Spinal cord (tissue), 10 donors: ENCODE data around the gene RRAS. TPM values are rescaled to one million over a fixed set of nuclear protein-coding genes. Genes with fewer than 3 reads are reported as not detected.

Experiments used
- DNase-seq, 6 donors: peaks; one replicate each; pipeline versions ENCODE4 v3.0.0 to v3.0.0-alpha.2; 2013 to 2015; ENCODE audit warnings: low spot score in 6 of 6, low read depth in 4 of 6
- H3K27ac ChIP-seq: one replicate; pipeline ENCODE4 v1.5.1; 2013; ENCODE audit warnings: low read depth, low read length, control low read depth
- H3K27me3 ChIP-seq: one replicate; pipeline ENCODE4 v1.6.1; 2013; ENCODE audit warnings: low read length; ENCODE audit not compliant: control insufficient read depth, insufficient read depth
- H3K36me3 ChIP-seq: one replicate; pipeline ENCODE4 v1.6.1; 2013; ENCODE audit warnings: low read length; ENCODE audit not compliant: control insufficient read depth, insufficient read depth
- H3K4me1 ChIP-seq: one replicate; pipeline ENCODE4 v1.6.1; 2013; ENCODE audit warnings: low read length; ENCODE audit not compliant: control insufficient read depth, insufficient read depth
- H3K4me3 ChIP-seq: one replicate; pipeline ENCODE4 v1.5.1; 2013; ENCODE audit warnings: low read depth, low read length, control low read depth
- H3K9me3 ChIP-seq: one replicate; pipeline ENCODE4 v1.6.1; 2013; ENCODE audit warnings: low read length; ENCODE audit not compliant: control insufficient read depth, insufficient read depth
- WGBS: methylation state at CpG from one replicate; pipeline ENCODE4 v1.1.5; 2013; ENCODE audit warnings: missing lambda C conversion rate; ENCODE audit not compliant: insufficient coverage; 5-methylcytosine and 5-hydroxymethylcytosine counted together
- polyA plus RNA-seq, 2 donors: library from polyadenylated mRNA; unstranded; fragments of 120-200 nt; gene quantifications; one replicate each; pipeline ENCODE4 v1.2.1, GENCODE V29; 2013; ENCODE audit not compliant: insufficient read length in 2 of 2
- total RNA-seq, 2 donors: library from RNA; depleted of rRNA in 1 of 2; stranded (reverse); fragments of 120-200 nt in 1 of 2; fragments of >200 nt in 1 of 2; gene quantifications; one replicate each; pipeline versions ENCODE4 v1.2.3 to v1.2.4, GENCODE V29; 2013 to 2014
- donor health status: healthy.

RRAS gene
- total and polyA plus RNA-seq, 4 donors = 4.7 to 16.7 (median 15.0) TPM

- H3K27me3 ChIP-seq = no peaks in the 10 kb centered on the region
- H3K4me1 ChIP-seq = no peaks in the 10 kb centered on the region
- no peak for DNase-seq
- H3K4me3 ChIP-seq = no peak overlapping the region
- WGBS = 94% methylated on average over 22 of the region's 22 CpGs
- H3K9me3 ChIP-seq = no peaks in the 10 kb centered on the region
- H3K27ac ChIP-seq = no peak overlapping the region
- H3K36me3 ChIP-seq = peaks cover 100% of the 10 kb centered on the region
Observed at GRCh38 chr19:49657493-49658138, 17.7 kb upstream of the RRAS start.

GRCh38 chr19:49656456-49657109, 16.6 kb upstream of the RRAS start:
- Histone ChIP-seq H3K36me3 (peaks cover 96% of the 10 kb centered on the region), H3K4me3 (no peak overlapping the region)
- WGBS = 91% methylated on average over 17 of the region's 17 CpGs

GRCh38 chr19:49655570-49656455, 15.9 kb upstream of the RRAS start:
- Histone ChIP-seq H3K4me1 (no peaks in the 10 kb centered on the region), H3K9me3 (no peaks in the 10 kb centered on the region), H3K36me3 (peaks cover 95% of the 10 kb centered on the region), H3K27ac (no peak overlapping the region), H3K4me3 (no peak overlapping the region), H3K27me3 (no peaks in the 10 kb centered on the region)
- WGBS = 92% methylated on average over 22 of the region's 23 CpGs
- DNase-seq = no peak

More at GRCh38 chr19:49656456-49657109, 16.6 kb upstream of the RRAS start:
- Histone ChIP-seq H3K9me3 (no peaks in the 10 kb centered on the region), H3K4me1 (no peaks in the 10 kb centered on the region), H3K27me3 (no peaks in the 10 kb centered on the region), H3K27ac (no peak overlapping the region)
- DNase-seq = no peak

GRCh38 chr19:49654581-49654980, 14.6 kb upstream of the RRAS start:
- Histone ChIP-seq H3K4me1 (no peaks in the 10 kb centered on the region), H3K9me3 (no peaks in the 10 kb centered on the region), H3K27ac (no peak overlapping the region), H3K4me3 (no peak overlapping the region), H3K27me3 (no peaks in the 10 kb centered on the region), H3K36me3 (peaks cover 95% of the 10 kb centered on the region)
- WGBS = 93% methylated on average over 10 of the region's 10 CpGs
- no peak for DNase-seq

GRCh38 chr19:49653466-49653806, 13.5 kb upstream of the RRAS start:
- Histone ChIP-seq H3K4me3 (no peak overlapping the region), H3K9me3 (no peaks in the 10 kb centered on the region), H3K4me1 (no peaks in the 10 kb centered on the region), H3K36me3 (peaks cover 92% of the 10 kb centered on the region), H3K27ac (no peak overlapping the region), H3K27me3 (no peaks in the 10 kb centered on the region)
- 92% methylated on average over 9 of the region's 13 CpGs for WGBS
- DNase-seq = no peak

- Histone ChIP-seq H3K9me3 (no peaks in the 10 kb centered on the region), H3K27me3 (no peaks in the 10 kb centered on the region), H3K4me1 (no peaks in the 10 kb centered on the region), H3K36me3 (peaks cover 91% of the 10 kb centered on the region), H3K4me3 (no peak overlapping the region), H3K27ac (no peak overlapping the region)
- no peak for DNase-seq
- WGBS = 97% methylated on average over 51 of the region's 58 CpGs
Observed at GRCh38 chr19:49652551-49653465, 12.9 kb upstream of the RRAS start.

- DNase-seq = no peak
- Histone ChIP-seq H3K4me3 (no peak overlapping the region), H3K36me3 (peaks cover 91% of the 10 kb centered on the region), H3K9me3 (no peaks in the 10 kb centered on the region), H3K4me1 (no peaks in the 10 kb centered on the region), H3K27me3 (no peaks in the 10 kb centered on the region), H3K27ac (no peak overlapping the region)
- 95% methylated on average over 99 of the region's 110 CpGs for WGBS
Observed at GRCh38 chr19:49651820-49652550, 12.0 kb upstream of the RRAS start.

GRCh38 chr19:49651029-49651819, 11.3 kb upstream of the RRAS start:
- Histone ChIP-seq H3K27ac (no peak overlapping the region), H3K27me3 (no peaks in the 10 kb centered on the region), H3K36me3 (peaks cover 91% of the 10 kb centered on the region), H3K4me3 (no peak overlapping the region), H3K4me1 (no peaks in the 10 kb centered on the region), H3K9me3 (no peaks in the 10 kb centered on the region)
- DNase-seq = no peak
- WGBS = 96% methylated on average over 62 of the region's 72 CpGs
